ENCODE data around the gene AP4S1.
A peak's percentile ranks its signal among the peaks of the same experiment; 100 is the strongest.
"Not testable (repeated sequence)": the region's sequence is repeated elsewhere in the genome, so short reads cannot be mapped to it uniquely, and the experiment has no call there.

The AP4S1 gene, protein sequence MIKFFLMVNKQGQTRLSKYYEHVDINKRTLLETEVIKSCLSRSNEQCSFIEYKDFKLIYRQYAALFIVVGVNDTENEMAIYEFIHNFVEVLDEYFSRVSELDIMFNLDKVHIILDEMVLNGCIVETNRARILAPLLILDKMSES

GRCh38 chr14:31025367-31026076, at the start of gene AP4S1:
Gene AP4S1 (plus strand): TSS chr14:31025649. CDS start chr14:31066197, 40,548 bp downstream.
- DNase-seq (ENCODE audit: low read depth): no peak

GRCh38 chr14:30977752-30978151, 47.7 kb upstream of the AP4S1 start:
- TF ChIP-seq, protein P1, sequence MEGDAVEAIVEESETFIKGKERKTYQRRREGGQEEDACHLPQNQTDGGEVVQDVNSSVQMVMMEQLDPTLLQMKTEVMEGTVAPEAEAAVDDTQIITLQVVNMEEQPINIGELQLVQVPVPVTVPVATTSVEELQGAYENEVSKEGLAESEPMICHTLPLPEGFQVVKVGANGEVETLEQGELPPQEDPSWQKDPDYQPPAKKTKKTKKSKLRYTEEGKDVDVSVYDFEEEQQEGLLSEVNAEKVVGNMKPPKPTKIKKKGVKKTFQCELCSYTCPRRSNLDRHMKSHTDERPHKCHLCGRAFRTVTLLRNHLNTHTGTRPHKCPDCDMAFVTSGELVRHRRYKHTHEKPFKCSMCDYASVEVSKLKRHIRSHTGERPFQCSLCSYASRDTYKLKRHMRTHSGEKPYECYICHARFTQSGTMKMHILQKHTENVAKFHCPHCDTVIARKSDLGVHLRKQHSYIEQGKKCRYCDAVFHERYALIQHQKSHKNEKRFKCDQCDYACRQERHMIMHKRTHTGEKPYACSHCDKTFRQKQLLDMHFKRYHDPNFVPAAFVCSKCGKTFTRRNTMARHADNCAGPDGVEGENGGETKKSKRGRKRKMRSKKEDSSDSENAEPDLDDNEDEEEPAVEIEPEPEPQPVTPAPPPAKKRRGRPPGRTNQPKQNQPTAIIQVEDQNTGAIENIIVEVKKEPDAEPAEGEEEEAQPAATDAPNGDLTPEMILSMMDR (conservative IDR thresholded peaks at IDR 0.05; ENCODE audit: low read depth, low read length): no peak

More at GRCh38 chr14:31025367-31026076, at the start of gene AP4S1:
- TF ChIP-seq, protein P1 (conservative IDR thresholded peaks at IDR 0.05; ENCODE audit: low read depth, low read length): no peak
- peak within 1 kb of the TSS; percentile 97 for H3K4me3 ChIP-seq (ENCODE audit: low read length)

GRCh38 chr14:30980106-30980704, 45.2 kb upstream of the AP4S1 start:
- TF ChIP-seq, protein P1 (conservative IDR thresholded peaks at IDR 0.05; ENCODE audit: low read depth, low read length): peak; percentile 64
- H3K4me3 ChIP-seq (ENCODE audit: low read length): not testable (repeated sequence)
- DNase-seq (ENCODE audit: low read depth): peak; percentile 33

More at GRCh38 chr14:30977752-30978151, 47.7 kb upstream of the AP4S1 start:
- DNase-seq (ENCODE audit: low read depth): no peak
- H3K4me3 ChIP-seq (ENCODE audit: low read length): no peak overlapping the region

DNA sequence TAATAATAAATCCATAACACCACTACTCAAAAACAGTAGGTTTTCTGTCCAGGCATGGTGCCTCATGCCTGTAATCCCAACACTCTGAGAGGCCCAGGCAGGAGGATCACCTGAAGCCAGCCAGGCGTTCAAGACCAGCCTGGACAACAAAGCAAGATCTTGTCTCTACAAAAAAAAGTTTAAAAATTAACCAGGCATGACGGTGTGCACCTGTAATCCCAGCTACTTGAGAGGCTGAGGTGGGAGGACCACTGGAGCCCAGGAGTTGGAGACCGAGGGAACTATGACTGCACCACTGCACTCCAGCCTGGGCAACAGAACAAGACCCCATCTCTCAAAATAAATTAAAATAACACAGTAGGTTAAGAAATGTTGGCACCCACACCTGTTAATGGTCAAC, 44.5 kb upstream of the AP4S1 start:
- TF ChIP-seq, protein P1 (conservative IDR thresholded peaks at IDR 0.05; ENCODE audit: low read depth, low read length): no peak
- no peak for DNase-seq (ENCODE audit: low read depth)
- no peak overlapping the region for H3K4me3 ChIP-seq (ENCODE audit: low read length)

GRCh38 chr14:30982533-30982932, 42.9 kb upstream of the AP4S1 start:
- no peak for DNase-seq (ENCODE audit: low read depth)
- TF ChIP-seq, protein P1 (conservative IDR thresholded peaks at IDR 0.05; ENCODE audit: low read depth, low read length): no peak
- H3K4me3 ChIP-seq (ENCODE audit: low read length): no peak overlapping the region

DNA sequence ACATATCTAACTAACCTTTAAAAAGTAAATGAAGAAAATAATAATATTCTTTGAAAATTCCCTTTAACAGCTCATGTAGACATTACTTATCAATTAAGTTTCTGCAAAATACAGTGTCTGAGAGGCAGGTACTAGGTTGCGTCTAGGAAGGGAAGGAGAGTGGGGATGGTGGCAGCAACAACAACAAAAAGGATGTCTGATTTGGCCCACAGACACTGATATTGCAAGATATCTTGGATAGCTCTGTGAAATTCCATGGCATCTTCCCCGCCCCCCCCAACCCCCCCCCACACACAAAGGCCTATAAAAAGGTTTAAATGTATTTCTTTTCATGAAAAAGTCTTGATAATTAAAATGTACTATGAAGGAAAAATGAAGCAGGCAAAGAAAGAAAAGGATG, 41.6 kb upstream of the AP4S1 start:
- TF ChIP-seq, protein P1 (conservative IDR thresholded peaks at IDR 0.05; ENCODE audit: low read depth, low read length): no peak
- no peak for DNase-seq (ENCODE audit: low read depth)
- H3K4me3 ChIP-seq (ENCODE audit: low read length): no peak overlapping the region

All from retinal pigment epithelial cell (primary cell).